ENCODE results near the gene PTPRE. TPM values are rescaled to one million over a fixed set of nuclear protein-coding genes. Genes with fewer than 3 reads are reported as not detected.

Gene PTPRE
- total RNA-seq, 4 donors from 2014 or later: 28.1 to 89.7 (median 54.2) TPM

DNA sequence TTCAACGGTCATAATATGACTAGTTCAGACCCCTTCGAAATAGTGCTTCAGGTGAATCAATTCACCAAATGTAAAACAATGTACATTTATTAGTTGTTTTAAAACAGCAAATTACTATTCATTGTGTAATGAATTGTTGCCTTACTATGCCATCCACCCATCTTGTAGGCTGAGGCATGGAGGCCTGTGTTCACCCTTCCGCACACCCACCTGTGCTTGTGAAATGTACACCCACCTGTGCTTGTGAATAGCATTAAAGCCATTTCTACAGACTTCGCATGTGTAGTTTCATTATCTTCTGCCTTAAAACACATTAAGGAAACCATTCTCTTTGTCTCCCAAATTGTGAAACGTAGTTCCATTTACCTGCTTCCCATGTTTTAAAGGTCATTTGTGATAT, 31.0 kb upstream of the PTPRE start:
- DNase-seq (ENCODE audit: low spot score): no peak
- ATAC-seq (ENCODE audit: low FRiP score): no peak

DNA sequence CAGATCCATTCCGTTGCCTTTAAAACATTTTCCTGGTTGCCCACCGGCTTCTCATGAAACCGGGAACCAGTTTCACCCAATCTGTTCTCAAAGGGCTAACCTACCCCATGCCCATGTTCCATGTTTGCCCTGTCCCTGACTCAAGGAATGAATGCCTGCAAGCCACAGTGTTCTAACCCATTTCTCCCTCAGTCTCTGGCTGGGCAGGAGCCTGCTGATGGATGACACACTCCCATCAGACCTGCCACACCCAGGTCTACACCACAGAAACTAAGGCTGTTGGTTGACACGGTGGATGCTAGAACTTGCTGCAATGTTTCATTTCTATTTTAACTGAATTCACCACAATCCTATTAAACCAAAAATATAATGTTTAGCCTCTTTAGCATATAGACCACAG, 29.8 kb upstream of the PTPRE start:
- no peak for ATAC-seq (ENCODE audit: low FRiP score)
- no peak for DNase-seq (ENCODE audit: low spot score)
- TF ChIP-seq, protein P1, sequence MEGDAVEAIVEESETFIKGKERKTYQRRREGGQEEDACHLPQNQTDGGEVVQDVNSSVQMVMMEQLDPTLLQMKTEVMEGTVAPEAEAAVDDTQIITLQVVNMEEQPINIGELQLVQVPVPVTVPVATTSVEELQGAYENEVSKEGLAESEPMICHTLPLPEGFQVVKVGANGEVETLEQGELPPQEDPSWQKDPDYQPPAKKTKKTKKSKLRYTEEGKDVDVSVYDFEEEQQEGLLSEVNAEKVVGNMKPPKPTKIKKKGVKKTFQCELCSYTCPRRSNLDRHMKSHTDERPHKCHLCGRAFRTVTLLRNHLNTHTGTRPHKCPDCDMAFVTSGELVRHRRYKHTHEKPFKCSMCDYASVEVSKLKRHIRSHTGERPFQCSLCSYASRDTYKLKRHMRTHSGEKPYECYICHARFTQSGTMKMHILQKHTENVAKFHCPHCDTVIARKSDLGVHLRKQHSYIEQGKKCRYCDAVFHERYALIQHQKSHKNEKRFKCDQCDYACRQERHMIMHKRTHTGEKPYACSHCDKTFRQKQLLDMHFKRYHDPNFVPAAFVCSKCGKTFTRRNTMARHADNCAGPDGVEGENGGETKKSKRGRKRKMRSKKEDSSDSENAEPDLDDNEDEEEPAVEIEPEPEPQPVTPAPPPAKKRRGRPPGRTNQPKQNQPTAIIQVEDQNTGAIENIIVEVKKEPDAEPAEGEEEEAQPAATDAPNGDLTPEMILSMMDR (IDR thresholded peaks at IDR 0.05): no peak

More for the DNA sequence above, 31.0 kb upstream of the PTPRE start:
- TF ChIP-seq, protein P1 (IDR thresholded peaks at IDR 0.05): no peak

DNA sequence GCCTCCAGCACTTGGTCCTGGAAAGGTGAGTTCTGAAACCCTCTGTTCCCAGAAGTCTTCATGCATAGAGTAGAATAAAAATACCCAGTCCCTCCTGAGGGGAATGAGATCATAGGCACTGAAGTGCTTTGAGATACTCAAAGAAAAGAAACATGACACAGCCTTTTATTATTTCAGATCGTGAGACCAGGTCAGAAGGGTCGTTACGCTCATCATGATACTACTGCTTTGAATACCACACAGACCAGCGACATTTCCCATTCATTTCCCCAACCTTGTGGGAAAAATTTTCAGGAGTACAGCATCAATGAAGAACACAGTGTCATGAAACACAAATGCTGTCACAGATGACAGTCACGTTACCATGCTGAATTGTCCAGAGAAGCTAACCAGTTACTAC, 29.2 kb upstream of the PTPRE start:
- DNase-seq (ENCODE audit: low spot score): no peak
- TF ChIP-seq, protein P1 (IDR thresholded peaks at IDR 0.05): no peak
- ATAC-seq (ENCODE audit: low FRiP score): no peak

DNA sequence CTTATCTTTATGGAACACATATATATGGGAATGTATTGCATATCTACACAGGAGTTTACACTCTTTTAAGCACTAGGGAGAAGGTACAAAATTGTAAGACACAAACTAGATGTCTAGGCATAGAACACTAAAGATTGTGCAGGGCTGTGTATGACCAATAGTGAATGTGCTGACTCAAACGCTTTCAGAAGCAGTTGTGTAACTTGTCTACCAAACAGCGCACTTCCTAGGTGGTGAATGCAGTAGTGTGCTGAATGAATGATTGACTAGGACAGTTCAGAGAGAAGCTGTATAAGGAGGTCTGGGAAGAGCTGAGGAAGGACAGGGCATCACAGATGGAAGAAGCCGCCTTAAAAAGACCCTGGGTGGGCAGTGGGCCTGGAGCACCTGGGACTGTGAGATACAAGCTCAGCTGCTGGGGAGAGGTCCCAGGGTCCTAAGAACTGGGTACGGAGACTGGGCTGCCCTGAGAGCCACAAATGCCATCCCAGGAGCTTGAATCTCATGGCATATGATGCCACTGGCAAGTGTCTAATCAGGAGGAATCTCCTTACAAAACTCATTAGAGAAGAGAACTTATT, 28.3 kb upstream of the PTPRE start:
- ATAC-seq (ENCODE audit: low FRiP score) (no peak), DNase-seq (ENCODE audit: low spot score) (no peak)
- TF ChIP-seq, protein P1 (IDR thresholded peaks at IDR 0.05): no peak

DNA sequence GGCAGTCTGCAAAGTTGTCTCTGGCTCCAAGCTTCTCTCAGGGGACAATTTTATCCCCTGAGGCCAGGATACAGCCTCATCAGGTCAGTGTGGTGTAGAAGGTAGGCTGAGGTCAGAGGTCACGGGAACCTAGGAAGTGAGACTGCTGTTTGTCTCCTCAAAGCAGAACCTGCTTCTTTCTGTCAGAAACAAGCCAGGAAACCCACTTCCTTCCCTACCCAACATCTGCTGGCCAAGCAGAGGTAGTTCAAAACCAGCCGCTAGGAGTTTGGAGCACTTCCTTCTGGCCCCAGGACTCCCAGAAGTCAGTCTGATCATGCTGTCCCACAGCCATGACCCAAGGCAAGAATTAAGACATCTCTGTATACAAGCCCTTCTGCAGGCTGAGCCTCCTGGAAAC, 26.3 kb upstream of the PTPRE start:
- no peak for DNase-seq (ENCODE audit: low spot score)
- TF ChIP-seq, protein P1 (IDR thresholded peaks at IDR 0.05): no peak
- ATAC-seq (ENCODE audit: low FRiP score): no peak

DNA sequence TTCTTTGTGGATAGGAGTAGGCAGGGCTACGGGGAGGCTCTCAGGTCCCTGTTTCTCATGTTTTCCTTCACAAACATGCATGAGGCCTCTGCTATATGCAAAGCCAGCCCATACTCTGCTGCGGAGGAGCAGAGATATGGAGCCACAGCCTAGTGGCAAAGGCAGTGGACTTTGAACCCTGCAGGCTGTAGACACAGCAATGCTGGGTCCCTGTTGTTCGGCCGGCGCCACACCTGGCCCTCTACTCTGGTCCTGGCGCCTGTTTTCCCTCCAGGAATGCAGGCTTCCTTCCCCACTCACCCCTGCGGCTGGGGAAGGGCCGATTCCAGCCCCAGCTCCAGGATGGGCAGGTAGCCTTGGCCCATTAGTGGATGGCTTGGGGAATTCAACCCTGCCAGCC, 25.6 kb upstream of the PTPRE start:
- no peak for DNase-seq (ENCODE audit: low spot score)
- TF ChIP-seq, protein P1 (IDR thresholded peaks at IDR 0.05): no peak
- ATAC-seq (ENCODE audit: low FRiP score): no peak

DNA sequence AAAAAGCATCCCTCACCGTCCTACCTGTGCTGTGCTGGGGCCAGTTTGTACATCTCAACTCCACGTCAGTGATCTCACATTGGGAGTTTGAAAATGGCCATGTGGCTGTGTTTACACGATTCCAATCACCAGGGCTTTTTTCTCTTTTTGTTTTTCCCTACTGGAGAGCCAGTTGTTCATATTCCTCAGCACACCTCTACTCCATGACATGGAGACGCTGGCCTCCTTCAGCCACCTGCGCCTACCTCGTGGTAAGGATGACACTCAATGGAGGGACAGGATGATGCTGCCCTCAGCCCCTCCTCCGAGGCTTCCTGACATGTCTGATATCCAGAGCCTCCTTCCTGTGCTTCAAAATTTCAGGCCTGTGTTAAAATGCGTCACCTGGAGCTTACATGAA, 24.5 kb upstream of the PTPRE start:
- DNase-seq (ENCODE audit: low spot score) (no peak), ATAC-seq (ENCODE audit: low FRiP score) (no peak)
- TF ChIP-seq, protein P1 (IDR thresholded peaks at IDR 0.05): no peak

Measured in omental fat pad (tissue), 4 donors.